A673 (cell line): ENCODE results near the gene ARHGEF1. TPM values are rescaled to one million over a fixed set of nuclear protein-coding genes. Genes with fewer than 3 reads are reported as not detected.

ENCODE experiments used
- BruUV-seq: library from RNA; stranded (reverse); fragments of 400-500 nt; replicated peaks from 2 replicates; lab custom pipeline; 2021; lab: Mats Ljungman, UMichigan
- CTCF ChIA-PET: fragments of 300-600 bp; sonication (Branson Sonifier 250); formaldehyde crosslinking; loops from one replicate; lab custom pipeline; 2022; ENCODE audit warnings: antibody characterized with exemption; lab: Charles Lee
- POLR2A ChIA-PET: fragments of 300-600 bp; sonication (Branson Sonifier 250); formaldehyde crosslinking; loops from one replicate; lab custom pipeline; 2022; ENCODE audit warnings: antibody characterized with exemption; ENCODE audit not compliant: low non-redundant PET; lab: Charles Lee
- DNase-seq: peaks from one replicate; pipeline ENCODE4 v3.0.0-alpha.2; 2015; ENCODE audit warnings: low spot score
- H3K27ac ChIP-seq: fragments of 200-600 bp; sonication (generic); 2 replicates; pipeline ENCODE4 v1.5.1; 2016; ENCODE audit warnings: mixed run types, low read depth, mild to moderate bottlenecking, mixed read lengths, antibody characterized with exemption, low read length; ENCODE audit not compliant: poor library complexity, severe bottlenecking
- H3K27me3 ChIP-seq: fragments of 200-600 bp; sonication (generic); replicated peaks from 2 replicates; pipeline ENCODE4 v1.6.1; 2017; ENCODE audit warnings: mixed run types, low read depth, mild to moderate bottlenecking, mixed read lengths, antibody characterized with exemption, low read length; ENCODE audit not compliant: insufficient read depth, poor library complexity
- H3K36me3 ChIP-seq: fragments of 200-600 bp; sonication (generic); 2 replicates; pipeline ENCODE4 v1.6.1; 2016; ENCODE audit warnings: mixed run types, mild to moderate bottlenecking, mixed read lengths, antibody characterized with exemption, low read length; ENCODE audit not compliant: insufficient read depth, poor library complexity, severe bottlenecking
- H3K4me1 ChIP-seq: fragments of 200-600 bp; sonication (generic); 2 replicates; pipeline ENCODE4 v1.6.1; 2017; ENCODE audit warnings: mixed run types, mild to moderate bottlenecking, mixed read lengths, antibody characterized with exemption, low read length; ENCODE audit not compliant: insufficient read depth, poor library complexity, severe bottlenecking
- H3K4me3 ChIP-seq: fragments of 200-600 bp; sonication (generic); 2 replicates; pipeline ENCODE4 v1.5.1; 2016; ENCODE audit warnings: low read depth, mixed run types, mild to moderate bottlenecking, mixed read lengths, low read length; ENCODE audit not compliant: poor library complexity, severe bottlenecking
- H3K9me3 ChIP-seq: fragments of 200-600 bp; sonication (generic); 2 replicates; pipeline ENCODE4 v1.6.1; 2016; ENCODE audit warnings: mixed run types, low read depth, mild to moderate bottlenecking, mixed read lengths, antibody characterized with exemption, low read length; ENCODE audit not compliant: poor library complexity, severe bottlenecking
- EZH2 ChIP-seq: fragments of 200-600 bp; sonication (generic); IDR thresholded peaks from 2 replicates; pipeline ENCODE4 v1.6.1; 2017; ENCODE audit warnings: borderline replicate concordance, low read depth, mild to moderate bottlenecking, mixed read lengths, antibody characterized with exemption, low read length; ENCODE audit not compliant: poor library complexity, severe bottlenecking
- intact Hi-C: fragments of 100-400 bp; cut with micrococcal nuclease; formaldehyde crosslinking; loops from one replicate; pipeline ENCODE4 v1.10.0; 2022; ENCODE audit not compliant: unreplicated experiment
- total RNA-seq: library from RNA; stranded (reverse); gene quantifications from 2 replicates; pipeline ENCODE4 v1.2.3, GENCODE V29; 2021
- TF ChIP-seq, protein P1 (sequence below): fragments of 300-800, 200-600 bp; sonication (generic); conservative IDR thresholded peaks from 2 replicates; pipeline ENCODE4 v1.5.1; 2017; ENCODE audit warnings: low read depth, mild to moderate bottlenecking, antibody characterized with exemption, low read length, moderate library complexity, mixed read lengths

Gene ARHGEF1
- total RNA-seq, 1 experiment from 2014 or later = 164 TPM

DNA sequence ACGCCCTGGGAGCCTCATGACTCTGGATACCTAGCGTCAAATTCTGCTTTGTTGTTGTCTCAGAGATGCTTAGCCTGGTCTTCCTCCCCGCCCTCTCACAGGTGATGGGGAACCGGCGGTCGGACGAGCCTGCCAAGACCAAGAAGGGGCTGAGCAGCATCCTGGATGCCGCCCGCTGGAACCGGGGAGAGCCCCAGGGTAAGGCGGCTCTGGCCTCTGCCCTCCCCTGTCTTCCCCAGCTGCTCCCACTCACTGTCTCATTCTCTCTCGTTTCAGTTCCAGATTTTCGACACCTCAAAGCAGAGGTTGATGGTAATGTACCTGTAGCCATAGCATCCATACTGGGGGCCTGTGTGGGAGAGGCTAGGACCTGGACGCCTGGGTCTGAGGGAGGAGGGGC, 11.4 kb downstream of the ARHGEF1 start:
- Histone ChIP-seq H3K4me1 (no peaks in the 10 kb centered on the region), H3K9me3 (no peaks in the 10 kb centered on the region), H3K4me3 (no peak overlapping the region), H3K27me3 (no peaks in the 10 kb centered on the region), H3K36me3 (peaks cover 55% of the 10 kb centered on the region), H3K27ac (no peak overlapping the region)
- ChIA-PET CTCF (interaction anchor here (0.6 kb wide), 2 partner anchors 14 to 365 kb away, joined by 3 to 4 read pairs; no protein-coding TSS in a partner anchor), POLR2A (no interaction called here)
- TF ChIP-seq EZH2 = no peak
- TF ChIP-seq, protein P1, sequence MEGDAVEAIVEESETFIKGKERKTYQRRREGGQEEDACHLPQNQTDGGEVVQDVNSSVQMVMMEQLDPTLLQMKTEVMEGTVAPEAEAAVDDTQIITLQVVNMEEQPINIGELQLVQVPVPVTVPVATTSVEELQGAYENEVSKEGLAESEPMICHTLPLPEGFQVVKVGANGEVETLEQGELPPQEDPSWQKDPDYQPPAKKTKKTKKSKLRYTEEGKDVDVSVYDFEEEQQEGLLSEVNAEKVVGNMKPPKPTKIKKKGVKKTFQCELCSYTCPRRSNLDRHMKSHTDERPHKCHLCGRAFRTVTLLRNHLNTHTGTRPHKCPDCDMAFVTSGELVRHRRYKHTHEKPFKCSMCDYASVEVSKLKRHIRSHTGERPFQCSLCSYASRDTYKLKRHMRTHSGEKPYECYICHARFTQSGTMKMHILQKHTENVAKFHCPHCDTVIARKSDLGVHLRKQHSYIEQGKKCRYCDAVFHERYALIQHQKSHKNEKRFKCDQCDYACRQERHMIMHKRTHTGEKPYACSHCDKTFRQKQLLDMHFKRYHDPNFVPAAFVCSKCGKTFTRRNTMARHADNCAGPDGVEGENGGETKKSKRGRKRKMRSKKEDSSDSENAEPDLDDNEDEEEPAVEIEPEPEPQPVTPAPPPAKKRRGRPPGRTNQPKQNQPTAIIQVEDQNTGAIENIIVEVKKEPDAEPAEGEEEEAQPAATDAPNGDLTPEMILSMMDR = no peak
- no TSS peak for BruUV-seq
- DNase-seq = no peak
- intact Hi-C loops = no loop called here

DNA sequence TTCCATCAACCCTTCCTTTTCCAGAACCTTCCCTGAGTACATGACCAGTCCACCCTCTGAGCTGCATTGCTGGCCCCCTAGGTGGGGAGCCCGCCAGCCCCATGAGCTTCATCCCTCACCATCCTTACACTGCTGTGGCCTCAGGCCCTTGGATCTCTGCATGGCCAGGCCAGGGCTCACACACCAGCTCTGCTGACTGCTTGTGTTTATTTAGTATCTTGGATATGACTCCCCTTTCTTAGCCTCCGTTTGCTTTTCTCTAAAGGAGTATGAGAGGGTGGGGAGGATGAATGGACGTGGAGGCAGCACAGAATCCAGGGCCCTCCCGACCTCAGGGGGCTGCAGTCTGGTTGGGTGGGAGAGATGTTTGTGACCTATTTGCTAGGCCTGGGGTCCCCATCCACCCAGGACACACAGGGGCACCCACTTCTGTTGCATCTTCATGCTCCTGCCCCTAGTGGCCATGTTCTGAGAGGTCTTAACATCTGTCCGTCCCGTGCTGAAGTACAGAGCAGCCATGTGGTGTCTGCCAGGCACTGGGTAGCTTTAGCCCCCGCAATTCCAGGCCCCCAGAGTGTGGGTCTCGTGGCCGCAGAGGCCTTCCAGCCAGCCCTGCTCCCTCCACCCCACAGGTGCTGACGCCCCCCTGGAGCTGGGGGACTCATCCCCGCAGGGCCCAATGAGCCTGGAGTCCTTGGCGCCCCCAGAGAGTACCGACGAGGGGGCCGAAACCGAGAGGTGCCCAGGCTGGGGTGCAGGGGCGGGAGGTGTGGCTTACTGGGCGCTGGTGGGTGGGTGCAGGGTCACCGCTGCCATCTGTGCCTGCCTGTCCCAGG, 13.0 kb downstream of the ARHGEF1 start:
- TF ChIP-seq EZH2 = no peak
- TF ChIP-seq, protein P1 = peak; percentile 42; the same call in 1 of the 2 replicates
- ChIA-PET POLR2A (interaction anchor here (0.6 kb wide), 1 partner anchor 22 kb away, joined by 3 read pairs; no protein-coding TSS in a partner anchor), CTCF (no interaction called here)
- Histone ChIP-seq H3K36me3 (peaks cover 61% of the 10 kb centered on the region), H3K4me3 (no peak overlapping the region), H3K4me1 (no peaks in the 10 kb centered on the region), H3K27ac (no peak overlapping the region), H3K9me3 (no peaks in the 10 kb centered on the region), H3K27me3 (no peaks in the 10 kb centered on the region)
- DNase-seq = no peak
- BruUV-seq = no TSS peak
- intact Hi-C loops = no loop called here

DNA sequence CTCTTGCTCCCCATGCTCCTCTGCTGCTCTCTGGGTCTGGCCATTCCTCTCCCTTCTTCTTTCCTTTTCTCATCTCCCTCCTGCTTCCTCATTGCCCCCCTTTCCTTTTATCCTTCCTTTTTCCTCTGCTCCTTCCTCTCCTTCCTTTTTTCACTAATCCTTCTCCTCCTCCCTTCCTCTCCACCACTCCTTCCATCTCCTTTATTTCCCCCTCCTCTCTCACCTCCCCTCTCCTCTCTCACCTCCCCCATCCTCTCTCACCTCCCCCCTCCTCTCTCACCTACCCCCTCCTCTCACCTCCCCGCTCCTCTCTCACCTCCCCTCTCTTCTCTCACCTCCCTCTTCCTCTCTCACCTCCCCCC, 13.6 kb downstream of the ARHGEF1 start:
- CTCF ChIA-PET = no interaction called here
- H3K4me3 ChIP-seq = no peak overlapping the region
- BruUV-seq = no TSS peak
- POLR2A ChIA-PET = no interaction called here
- no peak overlapping the region for H3K27ac ChIP-seq
- no peak for DNase-seq
- H3K36me3 ChIP-seq = peaks cover 63% of the 10 kb centered on the region
- TF ChIP-seq EZH2 = no peak
- TF ChIP-seq, protein P1 = no peak
- intact Hi-C loops = no loop called here
- no peaks in the 10 kb centered on the region for H3K27me3 ChIP-seq
- no peaks in the 10 kb centered on the region for H3K4me1 ChIP-seq
- no peaks in the 10 kb centered on the region for H3K9me3 ChIP-seq
